HT-29 (cell line): ENCODE data around the gene MMRN2. TPM values are rescaled to one million over a fixed set of nuclear protein-coding genes. Genes with fewer than 3 reads are reported as not detected.
"Not testable (repeated sequence)": the region's sequence is repeated elsewhere in the genome, so short reads cannot be mapped to it uniquely, and the experiment has no call there.

Experiments used
- DNase-seq: peaks from one replicate; pipeline ENCODE4 v3.0.0-alpha.2; 2015; ENCODE audit warnings: low spot score
- total RNA-seq: library from RNA; depleted of rRNA; stranded (reverse); fragments of >200 nt; shearing (Covaris generic); gene quantifications from 2 replicates; pipeline ENCODE4 v1.2.3, GENCODE V29; 2014

The MMRN2 gene
- total RNA-seq, 1 experiment from 2014 or later = 26.6 TPM

DNA sequence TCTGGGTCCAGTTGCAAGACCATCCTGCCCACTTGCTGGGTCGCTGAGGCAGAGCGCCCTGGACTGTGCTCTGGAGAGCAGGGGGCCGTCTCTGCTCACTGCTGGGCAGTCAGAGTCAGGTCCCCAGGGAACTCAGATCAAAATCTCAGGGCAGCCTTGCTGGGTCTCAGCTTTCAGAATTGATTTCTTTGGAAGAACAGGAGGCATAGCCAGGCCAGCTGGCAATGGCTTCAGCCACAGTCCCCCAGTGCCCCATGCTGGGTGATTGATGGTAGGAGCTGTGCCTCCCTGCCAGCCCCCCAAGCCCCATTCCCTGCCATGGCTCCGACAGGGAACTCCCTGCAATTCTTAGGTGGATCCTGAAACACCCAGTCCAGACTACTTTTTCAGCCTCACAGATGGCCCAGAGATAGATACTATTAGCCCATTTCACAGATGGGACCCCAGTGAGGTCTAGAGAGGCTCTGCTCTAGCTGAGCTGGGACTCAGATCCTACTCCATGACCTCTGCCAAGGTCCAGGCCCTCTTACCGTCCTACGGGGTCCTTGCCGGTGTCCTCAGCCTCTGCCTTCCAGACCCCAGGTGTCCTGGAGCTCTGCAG is 467 bp downstream of the MMRN2 start:
- no peak for DNase-seq

DNA sequence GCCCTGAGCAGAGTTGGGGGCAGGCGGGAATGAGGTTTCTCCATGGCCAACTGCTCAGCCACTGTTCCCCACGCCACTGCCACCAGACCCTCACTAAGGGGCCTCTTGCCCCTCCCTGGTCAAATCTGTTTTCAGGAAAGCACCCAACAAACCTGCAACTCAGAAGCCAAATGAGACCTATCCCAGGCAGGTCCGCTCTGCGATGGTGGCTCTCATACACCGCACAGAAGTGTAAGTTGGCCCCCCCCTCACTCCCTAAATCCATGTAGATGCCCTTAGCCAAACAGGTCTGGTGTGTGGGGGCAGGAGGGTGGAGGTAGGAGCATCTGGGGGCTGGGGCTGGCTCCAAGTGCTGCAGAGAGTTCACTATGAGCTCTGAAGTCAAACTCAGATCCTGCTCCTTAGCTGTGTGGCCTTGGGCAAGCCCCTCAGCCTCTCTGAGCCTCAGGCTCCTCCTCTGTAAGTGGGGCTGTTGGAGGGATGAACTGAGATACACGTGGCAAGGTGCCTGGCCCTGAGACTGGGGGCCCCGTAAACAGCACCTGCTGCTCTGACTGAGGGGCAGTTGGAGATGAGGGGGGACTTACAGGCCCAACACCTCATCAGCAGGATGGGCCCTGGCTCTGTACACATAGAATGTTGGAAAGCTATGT is 1.1 kb downstream of the MMRN2 start:
- DNase-seq = no peak

GRCh38 chr10:86955501-86956194 is 1.8 kb downstream of the MMRN2 start:
- no peak for DNase-seq

GRCh38 chr10:86954681-86955500 is 2.5 kb downstream of the MMRN2 start:
- no peak for DNase-seq

GRCh38 chr10:86953747-86954680 is 3.4 kb downstream of the MMRN2 start:
- DNase-seq = peak; percentile 92

DNA sequence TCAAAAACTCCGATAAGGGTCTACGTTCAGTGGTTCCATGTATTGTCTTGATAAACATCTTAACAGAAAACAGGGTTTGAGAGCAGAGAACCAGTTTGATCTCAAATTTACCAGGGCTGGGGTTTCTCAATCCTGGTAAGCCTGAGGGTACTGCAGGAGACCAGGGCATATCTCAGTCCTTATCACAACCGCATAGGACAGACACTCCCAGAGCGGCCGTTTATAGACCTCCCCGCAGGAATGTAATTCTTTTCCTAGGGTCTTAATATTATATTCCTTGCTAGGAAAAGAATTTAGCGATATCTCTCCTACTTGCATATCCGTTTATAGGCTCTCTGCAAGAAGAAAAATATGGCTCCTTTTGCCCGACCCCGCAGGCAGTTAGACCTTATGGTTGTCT is 4.7 kb downstream of the MMRN2 start:
- not testable (repeated sequence) for DNase-seq

DNA sequence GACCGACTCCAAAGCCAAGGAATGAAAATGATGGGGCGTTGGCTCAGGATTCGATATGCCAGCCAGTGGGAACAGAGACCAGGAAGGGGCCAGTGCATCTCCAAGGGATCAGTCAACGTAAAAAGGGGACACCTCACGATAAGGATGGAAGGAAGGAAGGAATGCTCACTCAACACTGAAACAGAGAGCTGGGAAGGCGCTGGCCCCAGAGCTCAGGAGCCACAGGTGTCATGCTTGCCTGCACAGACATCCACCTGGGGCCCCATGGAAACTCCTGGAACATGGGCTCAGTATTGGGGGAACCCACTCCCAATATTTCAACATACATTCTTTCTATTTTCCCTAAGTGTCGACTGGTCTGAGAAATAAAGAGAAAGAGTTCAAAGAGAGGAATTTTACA is 5.3 kb downstream of the MMRN2 start:
- no peak for DNase-seq

DNA sequence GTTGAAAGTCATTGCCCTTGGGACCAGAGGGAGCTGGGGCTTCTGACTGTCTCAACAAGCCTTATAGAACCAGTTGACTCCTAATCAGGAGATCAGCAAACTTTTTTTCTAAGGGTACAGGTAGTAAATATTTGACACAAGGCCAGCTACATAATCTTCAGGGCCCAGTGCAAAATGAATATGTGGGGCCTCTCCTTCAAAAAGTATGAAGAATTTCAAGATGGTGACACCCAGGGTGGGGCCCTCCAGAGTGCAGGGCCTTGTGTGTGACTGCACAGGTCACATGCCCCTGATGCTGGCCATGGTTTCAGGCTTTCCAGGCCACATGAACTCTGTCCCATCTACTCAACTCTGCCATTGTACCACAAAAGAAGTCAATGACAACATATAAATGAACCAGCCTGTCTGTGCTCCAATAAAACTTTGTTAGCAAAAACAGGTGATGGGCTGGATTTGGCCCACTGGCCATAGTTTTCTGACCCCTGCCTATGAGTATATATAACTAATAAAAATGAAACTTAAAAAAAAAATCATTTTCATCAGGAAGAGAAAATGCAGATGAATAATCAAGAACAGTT is 6.1 kb downstream of the MMRN2 start:
- DNase-seq = no peak

GRCh38 chr10:86950349-86950748 is 7.1 kb downstream of the MMRN2 start:
- DNase-seq = no peak

DNA sequence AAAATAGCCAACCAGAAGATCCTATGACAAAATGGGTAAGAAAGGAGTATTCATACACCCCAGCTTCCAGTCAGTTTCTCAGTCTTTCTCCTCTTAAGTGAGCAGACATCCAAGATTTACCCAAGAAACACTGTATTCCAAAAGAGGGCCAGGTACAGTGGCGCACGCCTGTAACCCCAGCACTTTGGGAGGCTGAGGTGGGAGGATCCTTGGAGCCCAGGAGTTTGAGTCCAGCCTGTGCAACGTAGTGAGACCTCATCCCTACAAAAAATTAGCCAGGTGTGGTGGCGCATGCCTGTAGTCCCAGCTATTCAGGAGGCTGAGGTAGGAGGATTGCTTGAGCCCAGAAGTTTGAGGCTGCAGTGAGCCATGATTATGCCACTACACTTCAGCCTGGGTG is 9.6 kb downstream of the MMRN2 start:
- not testable (repeated sequence) for DNase-seq

GRCh38 chr10:86946213-86947155 is 10.9 kb downstream of the MMRN2 start:
- DNase-seq = peak; percentile 55

DNA sequence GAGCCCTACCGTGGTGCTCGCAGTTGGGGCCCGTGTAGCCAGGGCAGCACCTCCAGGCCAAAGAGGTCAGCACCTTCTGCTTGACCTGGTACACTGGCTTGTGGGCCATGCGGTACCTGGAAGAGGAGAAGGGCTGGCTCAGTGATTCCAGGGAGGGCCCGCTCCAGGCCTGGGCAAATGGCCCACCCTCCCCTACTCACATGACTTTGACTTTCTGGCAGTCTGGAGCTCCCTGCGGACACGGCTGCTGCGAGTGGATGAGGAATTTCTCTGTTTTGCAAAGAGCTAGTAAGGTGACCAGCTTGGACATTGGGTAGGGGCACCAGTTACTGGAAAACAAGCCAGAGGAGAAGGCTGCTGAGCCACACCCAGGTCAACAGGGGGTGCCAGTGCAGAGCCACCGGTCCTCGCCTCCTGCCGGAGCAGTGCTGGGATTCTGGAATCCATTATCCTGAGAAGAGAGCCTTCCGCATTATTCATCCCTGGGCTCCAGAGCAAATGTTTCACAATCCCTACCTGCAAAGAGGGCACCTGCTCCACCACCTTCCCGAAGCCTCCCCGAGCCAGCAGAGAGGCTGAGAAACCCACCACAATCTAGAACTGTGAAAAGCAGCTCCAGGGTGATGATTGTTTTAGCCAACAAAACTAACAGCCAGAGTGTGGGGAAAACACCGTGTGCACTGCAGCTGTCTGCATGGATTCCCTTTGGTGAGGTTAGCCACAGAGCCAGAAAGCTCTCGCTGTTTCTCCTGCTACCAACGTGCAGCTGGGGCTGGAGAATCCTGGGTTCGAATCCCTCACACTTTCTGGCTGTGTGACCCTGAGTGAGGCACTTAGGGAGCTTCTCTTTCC is 11.8 kb downstream of the MMRN2 start:
- DNase-seq = peak; percentile 64

GRCh38 chr10:86944907-86945306 is 12.5 kb downstream of the MMRN2 start:
- DNase-seq = no peak

DNA sequence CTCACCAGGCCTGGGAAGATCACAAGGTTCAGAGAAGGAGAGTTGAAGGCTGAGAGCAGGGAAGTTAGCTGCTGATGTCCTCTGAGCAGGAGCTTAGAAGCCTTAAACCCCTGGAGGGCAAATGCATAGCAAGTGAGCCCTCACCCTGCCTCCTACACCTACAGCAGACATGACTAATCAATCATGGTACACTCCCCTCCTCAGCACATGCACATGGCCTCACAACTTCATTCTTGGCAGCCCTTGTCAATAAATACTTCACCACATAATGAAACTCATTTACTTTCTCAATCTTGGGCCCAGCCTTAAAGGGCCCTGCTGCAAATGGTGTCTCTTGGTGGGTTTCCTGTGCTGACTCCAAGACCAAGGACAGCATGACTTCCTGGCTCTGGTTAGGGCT is 12.9 kb downstream of the MMRN2 start:
- no peak for DNase-seq

GRCh38 chr10:86944031-86944419 is 13.4 kb downstream of the MMRN2 start:
- DNase-seq = no peak

GRCh38 chr10:86943316-86944030 is 13.9 kb downstream of the MMRN2 start:
- no peak for DNase-seq

GRCh38 chr10:86942441-86943315 is 14.7 kb downstream of the MMRN2 start:
- no peak for DNase-seq
